DND-41 (cell line): Measurements from ENCODE around the gene NIP7.

Experiments
- ATAC-seq: fragments of 200-7000 bp; cut with Tn5 transposase; 3 replicates; pipeline ENCODE4 v1.9.1; 2021; ENCODE audit warnings: low read depth; ENCODE audit not compliant: insufficient read depth
- DNase-seq: peaks from one replicate; pipeline ENCODE4 v3.0.0-alpha.2; 2020
- H2AFZ ChIP-seq: 2 replicates; pipeline ENCODE4 v1.6.0; 2012; ENCODE audit warnings: low read depth, low read length
- H3K27ac ChIP-seq: 2 replicates; pipeline ENCODE4 v1.5.1; 2012; ENCODE audit warnings: low read length, inconsistent platforms
- H3K27me3 ChIP-seq: fragments of 200-600 bp; sonication (generic); 2 replicates; pipeline ENCODE4 v1.6.0; 2012; ENCODE audit warnings: low read length, mild to moderate bottlenecking, inconsistent platforms; ENCODE audit not compliant: insufficient read depth, poor library complexity
- H3K36me3 ChIP-seq: 2 replicates; pipeline ENCODE4 v1.5.1; 2012; ENCODE audit warnings: low read length, inconsistent platforms; ENCODE audit not compliant: insufficient read depth
- H3K4me1 ChIP-seq: 2 replicates; pipeline ENCODE4 v1.5.1; 2012; ENCODE audit warnings: mild to moderate bottlenecking, low read length; ENCODE audit not compliant: insufficient read depth
- H3K4me2 ChIP-seq: 2 replicates; pipeline ENCODE4 v1.6.0; 2012; ENCODE audit warnings: mild to moderate bottlenecking, moderate library complexity, low read length, inconsistent platforms; ENCODE audit not compliant: insufficient read depth
- H3K4me3 ChIP-seq, 2 experiments: fragments of 200-600 bp in 1 of 2; shearing (Covaris generic) in 1 of 2; 2 replicates each; pipeline ENCODE4 v1.5.1; 2012 to 2016; ENCODE audit warnings: inconsistent platforms in 2 of 2, low read length in 2 of 2, mild to moderate bottlenecking in 2 of 2, low read depth in 1 of 2, moderate library complexity in 1 of 2
- H3K79me2 ChIP-seq: 2 replicates; pipeline ENCODE4 v1.6.0; 2012; ENCODE audit warnings: low read length, inconsistent platforms; ENCODE audit not compliant: insufficient read depth
- H3K9ac ChIP-seq: 2 replicates; pipeline ENCODE4 v1.6.0; 2012; ENCODE audit warnings: low read depth, mild to moderate bottlenecking, inconsistent platforms, low read length, moderate library complexity
- H3K9me3 ChIP-seq: 2 replicates; pipeline ENCODE4 v1.5.1; 2012; ENCODE audit warnings: low read length, moderate library complexity, mild to moderate bottlenecking, inconsistent platforms; ENCODE audit not compliant: insufficient read depth, severe bottlenecking
- H4K20me1 ChIP-seq: 2 replicates; pipeline ENCODE4 v1.6.0; 2012; ENCODE audit warnings: low read length; ENCODE audit not compliant: insufficient read depth
- EZH2 ChIP-seq: IDR thresholded peaks from 3 replicates; pipeline ENCODE4 v1.6.1; 2012; ENCODE audit warnings: borderline replicate concordance, low read depth, mild to moderate bottlenecking, moderate library complexity, low read length, inconsistent platforms; ENCODE audit not compliant: severe bottlenecking
- TF ChIP-seq, protein P1 (sequence below): IDR thresholded peaks from 2 replicates; pipeline ENCODE4 v1.5.1; 2012; ENCODE audit warnings: borderline replicate concordance, low read length, moderate library complexity, mild to moderate bottlenecking; ENCODE audit not compliant: poor library complexity, severe bottlenecking; ENCODE audit errors: extremely low read depth

NIP7 gene

DNA sequence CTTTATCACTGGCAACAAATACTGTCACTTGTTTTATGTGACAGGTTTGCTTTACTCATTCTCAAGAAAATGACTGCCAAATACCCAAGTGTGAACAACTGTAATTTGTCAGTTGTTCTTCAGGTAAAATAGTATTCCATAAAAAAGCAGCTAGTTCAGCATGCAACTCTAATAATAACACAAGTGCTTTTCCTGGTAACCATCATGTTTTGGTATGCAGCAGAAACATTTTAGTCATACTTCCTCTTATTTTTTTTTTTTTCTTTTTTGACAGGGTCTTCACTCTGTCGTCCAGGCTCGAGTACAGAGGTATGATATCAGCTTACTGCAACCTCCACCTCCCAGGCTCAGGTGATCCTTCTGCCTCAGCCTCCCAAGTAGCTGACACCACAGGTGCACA lies 41.7 kb downstream of the NIP7 start:
- H2AFZ ChIP-seq, result no peak overlapping the region
- no peaks in the 10 kb centered on the region for H3K27me3 ChIP-seq
- H3K9ac ChIP-seq, result no peak overlapping the region
- no peak overlapping the region for H3K27ac ChIP-seq
- no peak for ATAC-seq
- no peak overlapping the region for H3K4me2 ChIP-seq
- no peak overlapping the region for H3K4me3 ChIP-seq
- H3K79me2 ChIP-seq, result peaks cover 73% of the 10 kb centered on the region
- no peaks in the 10 kb centered on the region for H3K9me3 ChIP-seq
- H4K20me1 ChIP-seq, result peaks cover 5% of the 10 kb centered on the region; the same call in 1 of the 2 replicates
- peaks cover 36% of the 10 kb centered on the region for H3K4me1 ChIP-seq
- H3K36me3 ChIP-seq, result peaks cover 74% of the 10 kb centered on the region
- DNase-seq, result no peak
- TF ChIP-seq, protein P1, sequence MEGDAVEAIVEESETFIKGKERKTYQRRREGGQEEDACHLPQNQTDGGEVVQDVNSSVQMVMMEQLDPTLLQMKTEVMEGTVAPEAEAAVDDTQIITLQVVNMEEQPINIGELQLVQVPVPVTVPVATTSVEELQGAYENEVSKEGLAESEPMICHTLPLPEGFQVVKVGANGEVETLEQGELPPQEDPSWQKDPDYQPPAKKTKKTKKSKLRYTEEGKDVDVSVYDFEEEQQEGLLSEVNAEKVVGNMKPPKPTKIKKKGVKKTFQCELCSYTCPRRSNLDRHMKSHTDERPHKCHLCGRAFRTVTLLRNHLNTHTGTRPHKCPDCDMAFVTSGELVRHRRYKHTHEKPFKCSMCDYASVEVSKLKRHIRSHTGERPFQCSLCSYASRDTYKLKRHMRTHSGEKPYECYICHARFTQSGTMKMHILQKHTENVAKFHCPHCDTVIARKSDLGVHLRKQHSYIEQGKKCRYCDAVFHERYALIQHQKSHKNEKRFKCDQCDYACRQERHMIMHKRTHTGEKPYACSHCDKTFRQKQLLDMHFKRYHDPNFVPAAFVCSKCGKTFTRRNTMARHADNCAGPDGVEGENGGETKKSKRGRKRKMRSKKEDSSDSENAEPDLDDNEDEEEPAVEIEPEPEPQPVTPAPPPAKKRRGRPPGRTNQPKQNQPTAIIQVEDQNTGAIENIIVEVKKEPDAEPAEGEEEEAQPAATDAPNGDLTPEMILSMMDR, result no peak
- TF ChIP-seq EZH2, result no peak

DNA sequence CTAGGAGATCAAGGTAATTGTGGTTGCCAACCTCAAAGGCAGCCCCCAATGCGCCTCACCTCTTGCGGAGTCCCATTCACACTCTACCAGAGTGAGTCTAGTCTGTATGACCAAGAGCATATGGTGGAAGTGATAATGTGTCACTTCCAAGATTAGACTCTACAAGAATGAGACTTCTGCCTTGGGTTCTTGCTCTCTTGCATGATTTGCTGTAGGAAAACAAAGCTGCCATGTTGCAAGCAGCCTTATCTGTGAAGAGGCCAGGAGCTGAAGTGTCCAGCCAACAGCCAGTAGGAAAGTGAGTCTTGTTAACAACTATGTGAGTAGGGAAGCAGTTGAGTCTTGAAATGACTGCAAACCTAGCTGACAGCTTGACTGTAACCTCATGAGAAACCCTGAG lies 42.8 kb downstream of the NIP7 start:
- peak overlapping the region; percentile 31; the same call in 1 of the 2 replicates for H3K4me2 ChIP-seq
- H3K4me3 ChIP-seq, result no peak overlapping the region
- H3K36me3 ChIP-seq, result peaks cover 68% of the 10 kb centered on the region

DNA sequence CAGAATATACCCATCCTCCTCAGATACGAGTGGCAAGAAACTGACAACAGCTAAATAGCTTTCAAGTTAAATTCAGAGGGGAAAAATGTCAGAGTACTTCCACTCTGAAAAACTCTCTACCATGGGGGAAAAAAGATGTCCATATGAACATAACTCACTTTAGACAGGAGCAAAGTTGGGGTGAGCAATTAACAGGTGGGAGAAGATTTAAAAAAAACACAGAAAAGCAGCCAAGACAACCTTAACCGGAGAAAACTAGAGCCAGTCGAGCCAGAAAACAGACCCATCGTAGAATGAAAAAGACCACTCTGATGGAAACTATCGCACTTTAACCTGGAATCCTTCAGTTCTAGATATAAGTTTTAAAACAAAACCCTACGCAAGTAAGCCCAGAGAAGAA lies 45.4 kb downstream of the NIP7 start:
- Histone ChIP-seq H3K36me3 (peaks cover 44% of the 10 kb centered on the region), H3K79me2 (peaks cover 63% of the 10 kb centered on the region), H4K20me1 (peaks cover 5% of the 10 kb centered on the region; the same call in 1 of the 2 replicates), H3K4me2 (peak overlapping the region; percentile 90), H2AFZ (peak overlapping the region; percentile 72), H3K4me3 (peak overlapping the region; percentile 77 to 90), H3K9ac (peak overlapping the region; percentile 74), H3K4me1 (peaks cover 43% of the 10 kb centered on the region), H3K27ac (peak overlapping the region; percentile 76), H3K9me3 (no peaks in the 10 kb centered on the region), H3K27me3 (no peaks in the 10 kb centered on the region)
- DNase-seq (no peak), ATAC-seq (no peak)
- TF ChIP-seq, protein P1, result no peak
- TF ChIP-seq EZH2, result no peak

More for the DNA sequence above, 42.8 kb downstream of the NIP7 start:
- no peaks in the 10 kb centered on the region for H3K27me3 ChIP-seq
- peaks cover 75% of the 10 kb centered on the region for H3K79me2 ChIP-seq
- ATAC-seq, result no peak
- H3K9ac ChIP-seq, result no peak overlapping the region
- no peaks in the 10 kb centered on the region for H3K9me3 ChIP-seq
- no peak overlapping the region for H2AFZ ChIP-seq
- H3K27ac ChIP-seq, result no peak overlapping the region
- DNase-seq, result no peak
- TF ChIP-seq EZH2, result no peak
- TF ChIP-seq, protein P1, result no peak
- H4K20me1 ChIP-seq, result peaks cover 5% of the 10 kb centered on the region; the same call in 1 of the 2 replicates
- peaks cover 43% of the 10 kb centered on the region for H3K4me1 ChIP-seq
